Mesodermal cell (in vitro differentiated cells): ENCODE data around the gene AGAP1.

Experiments used
- H3K27ac ChIP-seq: 2 replicates; pipeline ENCODE4 v1.7.0; 2013; ENCODE audit warnings: mild to moderate bottlenecking, low read depth, low read length, moderate library complexity; ENCODE audit not compliant: severe bottlenecking
- H3K36me3 ChIP-seq: 2 replicates; pipeline ENCODE4 v1.7.1; 2013; ENCODE audit warnings: mild to moderate bottlenecking, low read length, moderate library complexity; ENCODE audit not compliant: control insufficient read depth, insufficient read depth
- H3K4me1 ChIP-seq: one replicate; pipeline ENCODE4 v1.7.1; 2013; ENCODE audit warnings: mild to moderate bottlenecking, low read length; ENCODE audit not compliant: insufficient read depth, control insufficient read depth, poor library complexity, severe bottlenecking
- H3K4me3 ChIP-seq: 2 replicates; pipeline ENCODE4 v1.7.0; 2013; ENCODE audit warnings: low read length, control low read depth, mild to moderate bottlenecking; ENCODE audit not compliant: insufficient read depth, poor library complexity, severe bottlenecking; ENCODE audit errors: extremely low read depth
- H3K9me3 ChIP-seq: 2 replicates; pipeline ENCODE4 v1.7.1; 2013; ENCODE audit warnings: mild to moderate bottlenecking, low read length, moderate library complexity; ENCODE audit not compliant: control insufficient read depth
- WGBS, 2 experiments: methylation state at CpG; one replicate each; pipeline ENCODE4 v1.1.5; 2013; ENCODE audit warnings: missing lambda C conversion rate in 2 of 2; ENCODE audit not compliant: insufficient coverage in 2 of 2; 5-methylcytosine and 5-hydroxymethylcytosine counted together

The AGAP1 gene

GRCh38 chr2:235950473-235950809 is 456.6 kb downstream of the AGAP1 start:
- H3K4me3 ChIP-seq, result no peak overlapping the region
- H3K9me3 ChIP-seq, result no peaks in the 10 kb centered on the region
- peaks cover 3% of the 10 kb centered on the region for H3K36me3 ChIP-seq
- H3K4me1 ChIP-seq, result peaks cover 20% of the 10 kb centered on the region
- WGBS, 2 experiments, result 0% methylated on average over 1 to 2 of the region's 3 CpGs
- H3K27ac ChIP-seq, result no peak overlapping the region

- H3K36me3 ChIP-seq, result peaks cover 3% of the 10 kb centered on the region
- no peak overlapping the region for H3K27ac ChIP-seq
- no peaks in the 10 kb centered on the region for H3K9me3 ChIP-seq
- WGBS, 2 experiments, result 87 to 89% methylated on average over 3 to 5 of the region's 6 CpGs
- peaks cover 20% of the 10 kb centered on the region for H3K4me1 ChIP-seq
- H3K4me3 ChIP-seq, result no peak overlapping the region
Observed at GRCh38 chr2:235951493-235951892, 457.6 kb downstream of the AGAP1 start.

GRCh38 chr2:235951982-235952381 is 458.1 kb downstream of the AGAP1 start:
- Histone ChIP-seq H3K4me3 (no peak overlapping the region), H3K9me3 (no peaks in the 10 kb centered on the region), H3K27ac (no peak overlapping the region), H3K36me3 (peaks cover 3% of the 10 kb centered on the region), H3K4me1 (peaks cover 20% of the 10 kb centered on the region)
- no CpG with 5 or more reads among the region's 2 CpGs for WGBS, 2 experiments

- whole genome bisulfite sequencing, 2 experiments, result 96 to 97% methylated on average over 4 to 8 of the region's 10 CpGs
- Histone ChIP-seq H3K27ac (no peak overlapping the region), H3K4me3 (no peak overlapping the region), H3K9me3 (no peaks in the 10 kb centered on the region), H3K36me3 (peaks cover 3% of the 10 kb centered on the region), H3K4me1 (peaks cover 20% of the 10 kb centered on the region)
Observed at GRCh38 chr2:235952714-235953113, 458.9 kb downstream of the AGAP1 start.

- peaks cover 20% of the 10 kb centered on the region for H3K4me1 ChIP-seq
- H3K27ac ChIP-seq, result no peak overlapping the region
- peaks cover 5% of the 10 kb centered on the region for H3K36me3 ChIP-seq
- 83 to 96% methylated on average over 4 to 6 of the region's 10 CpGs for WGBS, 2 experiments
- no peaks in the 10 kb centered on the region for H3K9me3 ChIP-seq
- H3K4me3 ChIP-seq, result no peak overlapping the region
Observed at GRCh38 chr2:235954281-235954680, 460.4 kb downstream of the AGAP1 start.

- Histone ChIP-seq H3K36me3 (peaks cover 7% of the 10 kb centered on the region), H3K4me1 (peaks cover 18% of the 10 kb centered on the region), H3K27ac (no peak overlapping the region), H3K4me3 (no peak overlapping the region), H3K9me3 (no peaks in the 10 kb centered on the region)
- WGBS, 2 experiments, result 94 to 100% methylated on average over 3 to 12 of the region's 13 CpGs
Observed at GRCh38 chr2:235954888-235955480, 461.1 kb downstream of the AGAP1 start.

GRCh38 chr2:235955664-235956063 is 461.8 kb downstream of the AGAP1 start:
- WGBS, 2 experiments, result no CpG with 5 or more reads among the region's 4 CpGs
- Histone ChIP-seq H3K27ac (no peak overlapping the region), H3K9me3 (no peaks in the 10 kb centered on the region), H3K4me1 (peaks cover 13% of the 10 kb centered on the region), H3K4me3 (no peak overlapping the region), H3K36me3 (peaks cover 7% of the 10 kb centered on the region)

GRCh38 chr2:235956281-235956970 is 462.6 kb downstream of the AGAP1 start:
- H3K9me3 ChIP-seq, result no peaks in the 10 kb centered on the region
- H3K27ac ChIP-seq, result no peak overlapping the region
- H3K4me1 ChIP-seq, result peaks cover 10% of the 10 kb centered on the region
- peaks cover 9% of the 10 kb centered on the region for H3K36me3 ChIP-seq
- H3K4me3 ChIP-seq, result no peak overlapping the region
- WGBS, 2 experiments, result 88 to 94% methylated on average over 7 of the region's 8 CpGs

GRCh38 chr2:235957251-235957650 is 463.4 kb downstream of the AGAP1 start:
- Histone ChIP-seq H3K4me1 (peaks cover 2% of the 10 kb centered on the region), H3K36me3 (peaks cover 7% of the 10 kb centered on the region), H3K4me3 (no peak overlapping the region), H3K27ac (no peak overlapping the region), H3K9me3 (no peaks in the 10 kb centered on the region)
- 92 to 95% methylated on average over 5 to 6 of the region's 9 CpGs for WGBS, 2 experiments

GRCh38 chr2:235958221-235958930 is 464.5 kb downstream of the AGAP1 start:
- H3K27ac ChIP-seq, result no peak overlapping the region
- 92 to 94% methylated on average over 19 to 23 of the region's 23 CpGs for WGBS, 2 experiments
- no peaks in the 10 kb centered on the region for H3K9me3 ChIP-seq

GRCh38 chr2:235958931-235959410 is 465.1 kb downstream of the AGAP1 start:
- 91% methylated on average over 22 to 28 of the region's 29 CpGs for WGBS, 2 experiments
- Histone ChIP-seq H3K27ac (no peak overlapping the region), H3K9me3 (no peaks in the 10 kb centered on the region), H3K4me3 (no peak overlapping the region), H3K4me1 (no peaks in the 10 kb centered on the region), H3K36me3 (peaks cover 6% of the 10 kb centered on the region)

More at GRCh38 chr2:235958221-235958930, 464.5 kb downstream of the AGAP1 start:
- Histone ChIP-seq H3K4me3 (no peak overlapping the region), H3K36me3 (peaks cover 6% of the 10 kb centered on the region), H3K4me1 (no peaks in the 10 kb centered on the region)
